H1 (cell line): Measurements from ENCODE around the gene COL6A6. TPM values are rescaled to one million over a fixed set of nuclear protein-coding genes. Genes with fewer than 3 reads are reported as not detected.

ENCODE experiments used
- CTCF ChIA-PET: fragments of 300-600 bp; sonication (Branson Sonifier 250); formaldehyde crosslinking; loops from one replicate; lab custom pipeline; 2021; ENCODE audit not compliant: partially characterized antibody; lab: Charles Lee
- POLR2A ChIA-PET: fragments of 300-600 bp; sonication (Branson Sonifier 250); formaldehyde crosslinking; loops from one replicate; lab custom pipeline; 2021; ENCODE audit warnings: inconsistent platforms; ENCODE audit not compliant: partially characterized antibody; lab: Charles Lee
- DNase-seq, 2 experiments: peaks; one replicate each; pipeline versions ENCODE4 v3.0.0 to v3.0.0-alpha.2; 2010 to 2022; ENCODE audit warnings: low spot score in 2 of 2, low read depth in 1 of 2, mixed read lengths in 1 of 2
- FAIRE-seq: peaks from 2 replicates; lab custom pipeline; 2011; peaks lifted over from hg19 to GRCh38; lab: Jason Lieb, UNC
- H2AFZ ChIP-seq: 2 replicates; pipeline ENCODE4 v1.8.1; 2012; ENCODE audit warnings: low read length, inconsistent platforms
- H2AK5ac ChIP-seq: 2 replicates; pipeline ENCODE4 v1.6.1; 2013; ENCODE audit warnings: low read depth, low read length
- H2BK120ac ChIP-seq: replicated peaks from 2 replicates; pipeline ENCODE3; 2013; ENCODE audit warnings: low read depth, low read length, inconsistent platforms
- H2BK12ac ChIP-seq: 2 replicates; pipeline ENCODE4 v1.6.1; 2013; ENCODE audit warnings: low read depth, low read length
- H2BK15ac ChIP-seq: 2 replicates; pipeline ENCODE4 v1.6.1; 2013; ENCODE audit warnings: low read length
- H2BK20ac ChIP-seq: 2 replicates; pipeline ENCODE4 v1.6.1; 2013; ENCODE audit warnings: low read length
- H2BK5ac ChIP-seq: 2 replicates; pipeline ENCODE4 v1.6.1; 2013; ENCODE audit warnings: low read depth, low read length
- H3K14ac ChIP-seq: 2 replicates; pipeline ENCODE4 v1.6.1; 2013; ENCODE audit warnings: inconsistent platforms; ENCODE audit not compliant: insufficient read length
- H3K18ac ChIP-seq: 2 replicates; pipeline ENCODE4 v1.6.1; 2013; ENCODE audit warnings: low read length; ENCODE audit errors: extremely low read depth
- H3K23ac ChIP-seq: 2 replicates; pipeline ENCODE4 v1.6.1; 2013; ENCODE audit warnings: inconsistent platforms; ENCODE audit not compliant: insufficient read length
- H3K23me2 ChIP-seq: 2 replicates; pipeline ENCODE4 v1.6.1; 2013; ENCODE audit warnings: low read depth, low read length
- H3K27ac ChIP-seq: 2 replicates; pipeline ENCODE4 v1.6.1; 2011; ENCODE audit warnings: low read depth, low read length, inconsistent platforms
- H3K27me3 ChIP-seq, 4 experiments: replicated peaks in 1 of 4; 1 replicate in 1 of 4; 2 replicates in 3 of 4; pipeline versions ENCODE4 v1.6.1 to v1.8.1; 2011 to 2013; ENCODE audit warnings: low read length in 3 of 4, mild to moderate bottlenecking in 3 of 4, inconsistent platforms in 2 of 4, mixed read lengths in 2 of 4, moderate library complexity in 1 of 4; ENCODE audit not compliant: control insufficient read depth in 3 of 4, insufficient read depth in 3 of 4; ENCODE audit errors: extremely low read depth in 1 of 4
- H3K36me3 ChIP-seq, 4 experiments: 2 replicates each; pipeline versions ENCODE4 v1.6.1 to v1.8.1; 2011 to 2013; ENCODE audit warnings: mild to moderate bottlenecking in 4 of 4, low read length in 3 of 4, moderate library complexity in 2 of 4, control low read depth in 1 of 4, inconsistent platforms in 1 of 4; ENCODE audit not compliant: insufficient read depth in 4 of 4, control insufficient read depth in 2 of 4
- H3K4ac ChIP-seq: replicated peaks from 2 replicates; pipeline ENCODE3; 2013; ENCODE audit warnings: low read length, low read depth, mixed read lengths, inconsistent platforms; ENCODE audit not compliant: insufficient read length
- H3K4me1 ChIP-seq, 4 experiments: replicated peaks in 1 of 4; 1 replicate in 1 of 4; 2 replicates in 3 of 4; pipeline versions ENCODE4 v1.6.1 to v1.8.1; 2011 to 2013; ENCODE audit warnings: low read length in 3 of 4, inconsistent platforms in 2 of 4, mixed read lengths in 1 of 4; ENCODE audit not compliant: insufficient read depth in 4 of 4, control insufficient read depth in 3 of 4
- H3K4me2 ChIP-seq, 2 experiments: 2 replicates each; pipeline versions ENCODE4 v1.6.1 to v1.8.1; 2011 to 2013; ENCODE audit warnings: low read depth in 2 of 2, low read length in 2 of 2, control low read depth in 1 of 2, inconsistent platforms in 1 of 2, mild to moderate bottlenecking in 1 of 2; ENCODE audit not compliant: insufficient read depth in 1 of 2
- H3K4me3 ChIP-seq, 4 experiments: fragments of 200-600, 300-600 bp in 1 of 4; sonication (generic), shearing (Covaris generic), sonication (Bioruptor Twin) in 1 of 4; 2 replicates each; pipeline versions ENCODE4 v1.5.1 to v1.8.1; 2011 to 2016; ENCODE audit warnings: low read length in 4 of 4, low read depth in 3 of 4, control low read depth in 2 of 4, inconsistent platforms in 2 of 4, mild to moderate bottlenecking in 2 of 4, mixed read lengths in 1 of 4, moderate library complexity in 1 of 4; ENCODE audit not compliant: insufficient read depth in 2 of 4; ENCODE audit errors: extremely low read depth in 1 of 4
- H3K56ac ChIP-seq: replicated peaks from 2 replicates; pipeline ENCODE3; 2013; ENCODE audit warnings: low read depth, mild to moderate bottlenecking, mixed read lengths, low read length, inconsistent platforms; ENCODE audit not compliant: insufficient read length
- H3K79me1 ChIP-seq: 2 replicates; pipeline ENCODE4 v1.6.1; 2013; ENCODE audit warnings: low read depth, low read length, control low read depth
- H3K79me2 ChIP-seq, 2 experiments: 2 replicates each; pipeline versions ENCODE4 v1.6.1 to v1.8.1; 2012 to 2013; ENCODE audit warnings: low read length in 2 of 2, mild to moderate bottlenecking in 2 of 2, inconsistent platforms in 1 of 2; ENCODE audit not compliant: insufficient read depth in 2 of 2, control insufficient read depth in 1 of 2
- H3K9ac ChIP-seq, 4 experiments: replicated peaks in 1 of 4; 1 replicate in 1 of 4; 2 replicates in 3 of 4; pipeline versions ENCODE4 v1.6.1 to v1.8.1; 2011 to 2013; ENCODE audit warnings: low read depth in 3 of 4, low read length in 3 of 4, control low read depth in 2 of 4, mild to moderate bottlenecking in 2 of 4, moderate library complexity in 2 of 4, inconsistent platforms in 1 of 4; ENCODE audit errors: extremely low read depth in 1 of 4
- H3K9me3 ChIP-seq, 2 experiments: 2 replicates each; pipeline versions ENCODE4 v1.6.1 to v1.8.1; 2012 to 2013; ENCODE audit warnings: mild to moderate bottlenecking in 2 of 2, moderate library complexity in 2 of 2, control low read depth in 1 of 2, inconsistent platforms in 1 of 2, low read depth in 1 of 2, low read length in 1 of 2, mixed read lengths in 1 of 2; ENCODE audit not compliant: insufficient read depth in 2 of 2
- H4K20me1 ChIP-seq, 2 experiments: replicated peaks in 1 of 2; 2 replicates each; pipeline versions ENCODE3 to v1.8.1; 2011 to 2013; ENCODE audit warnings: inconsistent platforms in 2 of 2, low read length in 2 of 2, mild to moderate bottlenecking in 1 of 2; ENCODE audit not compliant: insufficient read depth in 2 of 2, control insufficient read depth in 1 of 2
- H4K5ac ChIP-seq: 2 replicates; pipeline ENCODE4 v1.6.1; 2013; ENCODE audit warnings: low read length, low read depth, mixed read lengths, inconsistent platforms; ENCODE audit not compliant: insufficient read length
- H4K8ac ChIP-seq: 2 replicates; pipeline ENCODE4 v1.8.0; 2013; ENCODE audit warnings: mild to moderate bottlenecking, moderate library complexity, low read length, inconsistent platforms; ENCODE audit not compliant: insufficient read depth; ENCODE audit errors: extremely low read depth
- H4K91ac ChIP-seq: replicated peaks from 2 replicates; pipeline ENCODE3; 2013; ENCODE audit warnings: low read length, mixed read lengths, inconsistent platforms; ENCODE audit not compliant: insufficient read length
- CBX8 ChIP-seq: fragments of 300-800, 300-1000 bp; sonication (generic); IDR thresholded peaks from 2 replicates; pipeline ENCODE4 v1.7.1; 2016; ENCODE audit warnings: low read depth, low read length, borderline replicate concordance
- EZH2 ChIP-seq: fragments of 200-600 bp; sonication (generic); IDR thresholded peaks from 2 replicates; pipeline ENCODE4 v1.7.1; 2012; ENCODE audit warnings: low read depth, mild to moderate bottlenecking, moderate library complexity, low read length, inconsistent platforms; ENCODE audit not compliant: severe bottlenecking
- GABPA ChIP-seq: IDR thresholded peaks from 2 replicates; pipeline ENCODE4 v1.6.1; 2011; ENCODE audit warnings: mild to moderate bottlenecking, low read length, moderate library complexity, borderline replicate concordance; ENCODE audit not compliant: insufficient read depth
- JUN ChIP-seq: IDR thresholded peaks from 2 replicates; pipeline ENCODE4 v1.6.1; 2011; ENCODE audit warnings: low read depth, mild to moderate bottlenecking, improper control_type of control experiment, low read length
- POLR2A ChIP-seq, 2 experiments: IDR thresholded peaks; 1 replicate in 1 of 2; 2 replicates in 1 of 2; pipeline ENCODE4 v1.6.1; 2011; ENCODE audit warnings: low read depth in 2 of 2, low read length in 2 of 2, mild to moderate bottlenecking in 2 of 2; ENCODE audit errors: control extremely low read depth in 1 of 2
- SP1 ChIP-seq: IDR thresholded peaks from 2 replicates; pipeline ENCODE4 v1.6.1; 2011; ENCODE audit warnings: low read depth, low read length
- ZNF274 ChIP-seq: IDR thresholded peaks from 2 replicates; pipeline ENCODE4 v1.7.0; 2012; ENCODE audit warnings: low read length, borderline replicate concordance; ENCODE audit errors: extremely low read depth
- WGBS, 2 experiments: shearing (Covaris generic) in 1 of 2; methylation state at CpG; one replicate each; pipeline versions ENCODE4 v1.1.6 to v1.1.7; 2013 to 2015; ENCODE audit warnings: low lambda C conversion rate in 2 of 2, mixed read lengths in 2 of 2, inconsistent platforms in 1 of 2, low coverage in 1 of 2, missing lambda C conversion rate in 1 of 2; ENCODE audit not compliant: insufficient replicate concordance in 2 of 2, insufficient coverage in 1 of 2, insufficient read length in 1 of 2; ENCODE audit errors: extremely low coverage in 1 of 2, missing lambda C conversion rate in 1 of 2; 5-methylcytosine and 5-hydroxymethylcytosine counted together
- polyA plus RNA-seq, 7 experiments: library from polyadenylated mRNA; depleted of rRNA in 3 of 7; stranded (reverse) in 5 of 7; unstranded in 2 of 7; fragments of >200 nt in 5 of 7; fragments of 200-250 nt in 2 of 7; gene quantifications; 1 replicate in 5 of 7; 2 replicates in 1 of 7; 4 replicates in 1 of 7; pipeline versions ENCODE4 v1.2.1 to v1.2.3, GENCODE V29; 2011 to 2013; ENCODE audit warnings: missing spikeins in 2 of 7, mixed read lengths in 2 of 7
- total RNA-seq: library from RNA; stranded (reverse); fragmentation: NEBNext Ultra II Directional; extraction: Animal tissue kit (Norgen Biotek cat#: 25700); gene quantifications from 2 replicates; pipeline ENCODE4 v1.2.1, GENCODE V29; 2021

COL6A6 gene
- total and polyA plus RNA-seq, 2 of the 8 experiments (the other 6 are each of a cell fraction or from before 2014, with no cell fraction given): 0.02 to 0.09 TPM

- Histone ChIP-seq H4K8ac (no peak overlapping the region), H2BK15ac (no peak overlapping the region), H3K4me1 (no peaks in the 10 kb centered on the region), H3K18ac (no peak overlapping the region), H2BK120ac (no peak overlapping the region), H3K23me2 (no peaks in the 10 kb centered on the region; the same call in 1 of the 2 replicates), H4K91ac (no peak overlapping the region), H2BK12ac (no peak overlapping the region), H3K36me3 (no peaks in the 10 kb centered on the region), H4K20me1 (no peaks in the 10 kb centered on the region), H2BK20ac (no peak overlapping the region), H2AK5ac (no peak overlapping the region), H3K4ac (no peak overlapping the region), H3K27me3 (no peaks in the 10 kb centered on the region), H3K14ac (no peak overlapping the region), H3K79me1 (no peaks in the 10 kb centered on the region; the same call in 1 of the 2 replicates), H4K5ac (no peak overlapping the region), H3K27ac (no peak overlapping the region), H3K79me2 (no peaks in the 10 kb centered on the region), H3K23ac (no peak overlapping the region), H3K56ac (no peak overlapping the region), H3K4me3 (no peak overlapping the region), H3K4me2 (no peak overlapping the region), H3K9ac (no peak overlapping the region), H2AFZ (peak overlapping the region; percentile 80; the same call in 1 of the 2 replicates), H2BK5ac (no peak overlapping the region), H3K9me3 (no peaks in the 10 kb centered on the region)
- 70% methylated on average over 6 of the region's 6 CpGs; no CpG with 5 or more reads in 1 of the 2 experiments for WGBS, 2 experiments
- TF ChIP-seq SP1: no peak
- TF ChIP-seq CBX8: no peak
- no peak for TF ChIP-seq GABPA
- no peak for TF ChIP-seq ZNF274
- TF ChIP-seq POLR2A (IDR thresholded peaks at IDR 0.05; ENCODE audit: control extremely low read depth in 1 of 2, low read depth in 2 of 2, low read length in 2 of 2): no peak
- no peak for TF ChIP-seq EZH2
- TF ChIP-seq JUN: no peak
- DNase-seq: no peak
- CTCF ChIA-PET: interaction anchor here (0.6 to 0.7 kb wide), 2 partner anchors 17 to 29 kb away, joined by 3 to 4 read pairs; no protein-coding TSS in a partner anchor
- FAIRE-seq: no peak
- POLR2A ChIA-PET: no interaction called here
Observed at GRCh38 chr3:130509008-130509407, 8.0 kb upstream of the COL6A6 start.
